H1 (cell line): ENCODE measurements around the gene TAS2R13. TPM values are rescaled to one million over a fixed set of nuclear protein-coding genes. Genes with fewer than 3 reads are reported as not detected.

ENCODE experiments used
- GABPA ChIP-seq: IDR thresholded peaks from 2 replicates; pipeline ENCODE4 v1.6.1; 2011; ENCODE audit warnings: mild to moderate bottlenecking, low read length, moderate library complexity, borderline replicate concordance; ENCODE audit not compliant: insufficient read depth
- SIX5 ChIP-seq: IDR thresholded peaks from 2 replicates; pipeline ENCODE4 v1.6.1; 2011; ENCODE audit warnings: mild to moderate bottlenecking, low read depth, low read length
- polyA plus RNA-seq, 7 experiments: library from polyadenylated mRNA; depleted of rRNA in 3 of 7; stranded (reverse) in 5 of 7; unstranded in 2 of 7; fragments of >200 nt in 5 of 7; fragments of 200-250 nt in 2 of 7; gene quantifications; 1 replicate in 5 of 7; 2 replicates in 1 of 7; 4 replicates in 1 of 7; pipeline versions ENCODE4 v1.2.1 to v1.2.3, GENCODE V29; 2011 to 2013; ENCODE audit warnings: missing spikeins in 2 of 7, mixed read lengths in 2 of 7
- total RNA-seq: library from RNA; stranded (reverse); fragmentation: NEBNext Ultra II Directional; extraction: Animal tissue kit (Norgen Biotek cat#: 25700); gene quantifications from 2 replicates; pipeline ENCODE4 v1.2.1, GENCODE V29; 2021
- TF ChIP-seq, protein P1 (sequence below), 3 experiments: IDR thresholded peaks; 1 replicate in 2 of 3; 2 replicates in 1 of 3; pipeline versions ENCODE4 v1.5.1 to v1.6.1; 2011; ENCODE audit warnings: low read length in 3 of 3, mild to moderate bottlenecking in 3 of 3, inconsistent platforms in 2 of 3, low read depth in 1 of 3, moderate library complexity in 1 of 3; ENCODE audit not compliant: insufficient read depth in 1 of 3; ENCODE audit errors: control extremely low read depth in 1 of 3
- TF ChIP-seq, protein P2 (sequence below): IDR thresholded peaks from 2 replicates; pipeline ENCODE4 v1.6.1; 2012; ENCODE audit warnings: low read length, inconsistent platforms

The TAS2R13 gene
- total and polyA plus RNA-seq, 2 of the 8 experiments (the other 6 are each of a cell fraction or from before 2014, with no cell fraction given): 0.09 to 0.17 TPM

DNA sequence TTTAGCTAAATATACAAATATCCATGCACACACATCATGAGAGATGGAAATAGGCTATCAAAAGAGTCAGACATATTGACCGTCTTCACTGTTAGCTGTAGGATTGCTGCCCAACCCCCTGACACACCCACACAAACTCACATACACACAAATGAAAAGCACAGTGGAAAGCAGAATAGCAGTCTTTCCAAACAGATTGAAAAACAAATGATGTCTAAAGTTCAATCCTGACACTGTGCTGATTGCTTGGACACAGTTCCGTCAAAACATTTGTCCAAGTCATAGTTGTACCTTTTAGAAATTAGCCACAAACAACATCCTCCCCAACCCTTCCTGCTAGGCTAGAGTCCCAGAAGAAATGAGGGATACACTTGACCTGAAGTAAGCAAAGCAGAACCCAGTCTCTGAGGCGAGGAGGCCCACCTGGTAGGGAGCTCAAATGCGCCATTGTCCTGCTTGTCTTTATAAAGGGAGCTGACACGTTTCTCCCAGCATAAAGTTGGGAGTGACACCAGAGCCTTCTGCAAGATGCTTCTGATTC, 19.5 kb upstream of the TAS2R13 start, which contains the start of gene PRH2 (continued):
- TF ChIP-seq, protein P1, sequence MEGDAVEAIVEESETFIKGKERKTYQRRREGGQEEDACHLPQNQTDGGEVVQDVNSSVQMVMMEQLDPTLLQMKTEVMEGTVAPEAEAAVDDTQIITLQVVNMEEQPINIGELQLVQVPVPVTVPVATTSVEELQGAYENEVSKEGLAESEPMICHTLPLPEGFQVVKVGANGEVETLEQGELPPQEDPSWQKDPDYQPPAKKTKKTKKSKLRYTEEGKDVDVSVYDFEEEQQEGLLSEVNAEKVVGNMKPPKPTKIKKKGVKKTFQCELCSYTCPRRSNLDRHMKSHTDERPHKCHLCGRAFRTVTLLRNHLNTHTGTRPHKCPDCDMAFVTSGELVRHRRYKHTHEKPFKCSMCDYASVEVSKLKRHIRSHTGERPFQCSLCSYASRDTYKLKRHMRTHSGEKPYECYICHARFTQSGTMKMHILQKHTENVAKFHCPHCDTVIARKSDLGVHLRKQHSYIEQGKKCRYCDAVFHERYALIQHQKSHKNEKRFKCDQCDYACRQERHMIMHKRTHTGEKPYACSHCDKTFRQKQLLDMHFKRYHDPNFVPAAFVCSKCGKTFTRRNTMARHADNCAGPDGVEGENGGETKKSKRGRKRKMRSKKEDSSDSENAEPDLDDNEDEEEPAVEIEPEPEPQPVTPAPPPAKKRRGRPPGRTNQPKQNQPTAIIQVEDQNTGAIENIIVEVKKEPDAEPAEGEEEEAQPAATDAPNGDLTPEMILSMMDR (IDR thresholded peaks at IDR 0.05; ENCODE audit: control extremely low read depth in 1 of 3, insufficient read depth in 1 of 3, low read depth in 1 of 3, low read length in 3 of 3): no peak
- no peak for TF ChIP-seq GABPA
- TF ChIP-seq, protein P2, sequence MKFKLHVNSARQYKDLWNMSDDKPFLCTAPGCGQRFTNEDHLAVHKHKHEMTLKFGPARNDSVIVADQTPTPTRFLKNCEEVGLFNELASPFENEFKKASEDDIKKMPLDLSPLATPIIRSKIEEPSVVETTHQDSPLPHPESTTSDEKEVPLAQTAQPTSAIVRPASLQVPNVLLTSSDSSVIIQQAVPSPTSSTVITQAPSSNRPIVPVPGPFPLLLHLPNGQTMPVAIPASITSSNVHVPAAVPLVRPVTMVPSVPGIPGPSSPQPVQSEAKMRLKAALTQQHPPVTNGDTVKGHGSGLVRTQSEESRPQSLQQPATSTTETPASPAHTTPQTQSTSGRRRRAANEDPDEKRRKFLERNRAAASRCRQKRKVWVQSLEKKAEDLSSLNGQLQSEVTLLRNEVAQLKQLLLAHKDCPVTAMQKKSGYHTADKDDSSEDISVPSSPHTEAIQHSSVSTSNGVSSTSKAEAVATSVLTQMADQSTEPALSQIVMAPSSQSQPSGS: no peak
- TF ChIP-seq SIX5: no peak
- TF ChIP-seq, all 59 proteins: peak for 0
